Liver (tissue), 9 donors: Measurements from ENCODE around the gene ARID5B. TPM values are rescaled to one million over a fixed set of nuclear protein-coding genes. Genes with fewer than 3 reads are reported as not detected.

Experiments
- DNase-seq: peaks from one replicate; pipeline ENCODE4 v3.0.0-alpha.2; 2017; ENCODE audit warnings: low spot score
- H3K27ac ChIP-seq, 2 donors: one replicate each; pipeline ENCODE4 v1.7.0; 2013; ENCODE audit warnings: inconsistent platforms in 2 of 2, low read length in 2 of 2, control low read depth in 1 of 2, low read depth in 1 of 2, mild to moderate bottlenecking in 1 of 2
- H3K27me3 ChIP-seq, 4 donors: one replicate each; pipeline versions ENCODE4 v1.6.1 to v1.7.0; 2013; ENCODE audit warnings: low read length in 3 of 4, inconsistent platforms in 1 of 4, mild to moderate bottlenecking in 1 of 4, moderate library complexity in 1 of 4; ENCODE audit not compliant: control insufficient read depth in 4 of 4, insufficient read depth in 4 of 4
- H3K36me3 ChIP-seq, 4 donors: one replicate each; pipeline versions ENCODE4 v1.6.1 to v1.7.0; 2013; ENCODE audit warnings: low read length in 3 of 4, mild to moderate bottlenecking in 3 of 4, low read depth in 1 of 4, moderate library complexity in 1 of 4; ENCODE audit not compliant: control insufficient read depth in 4 of 4, insufficient read depth in 3 of 4
- H3K4me1 ChIP-seq, 4 donors: one replicate each; pipeline versions ENCODE4 v1.6.1 to v1.7.0; 2013; ENCODE audit warnings: low read length in 3 of 4, mild to moderate bottlenecking in 3 of 4, moderate library complexity in 1 of 4; ENCODE audit not compliant: control insufficient read depth in 4 of 4, insufficient read depth in 4 of 4
- H3K4me3 ChIP-seq, 3 donors: one replicate each; pipeline versions ENCODE4 v1.6.1 to v1.7.0; 2013; ENCODE audit warnings: low read length in 3 of 3, control low read depth in 1 of 3, low read depth in 1 of 3, mild to moderate bottlenecking in 1 of 3
- H3K9ac ChIP-seq, 2 donors: one replicate each; pipeline ENCODE4 v1.7.0; 2013; ENCODE audit warnings: low read length in 2 of 2, mild to moderate bottlenecking in 2 of 2, moderate library complexity in 2 of 2, control low read depth in 1 of 2, low read depth in 1 of 2
- H3K9me3 ChIP-seq, 4 donors: one replicate each; pipeline versions ENCODE4 v1.6.1 to v1.7.0; 2013; ENCODE audit warnings: low read length in 3 of 4; ENCODE audit not compliant: control insufficient read depth in 4 of 4
- ATF3 ChIP-seq: IDR thresholded peaks from 2 replicates; pipeline ENCODE4 v1.6.1; 2016; ENCODE audit warnings: antibody characterized with exemption
- EGR1 ChIP-seq, 2 donors: IDR thresholded peaks; 2 replicates each; pipeline ENCODE4 v1.6.1; 2016 to 2018; ENCODE audit warnings: antibody characterized with exemption in 2 of 2, low read depth in 2 of 2
- FOXA1 ChIP-seq: IDR thresholded peaks from 2 replicates; pipeline ENCODE4 v1.6.1; 2016; ENCODE audit warnings: antibody characterized with exemption
- FOXA2 ChIP-seq: IDR thresholded peaks from 2 replicates; pipeline ENCODE4 v1.6.1; 2016; ENCODE audit warnings: antibody characterized with exemption
- GABPA ChIP-seq, 2 donors: IDR thresholded peaks in 1 of 2; conservative IDR thresholded peaks in 1 of 2; 2 replicates each; pipeline ENCODE4 v1.6.1; 2016; ENCODE audit warnings: antibody characterized with exemption in 2 of 2, mild to moderate bottlenecking in 1 of 2, moderate library complexity in 1 of 2
- HNF4A ChIP-seq, 2 donors: conservative IDR thresholded peaks; 2 replicates each; pipeline ENCODE4 v1.6.1; 2016; ENCODE audit warnings: antibody characterized with exemption in 2 of 2, mild to moderate bottlenecking in 2 of 2
- HNF4G ChIP-seq: IDR thresholded peaks from 2 replicates; pipeline ENCODE4 v1.6.1; 2016; ENCODE audit warnings: antibody characterized with exemption
- JUND ChIP-seq, 2 donors: IDR thresholded peaks; 2 replicates each; pipeline ENCODE4 v1.6.1; 2016; ENCODE audit warnings: antibody characterized with exemption in 2 of 2
- RAD21 ChIP-seq, 2 donors: IDR thresholded peaks; 2 replicates each; pipeline ENCODE4 v1.6.1; 2016; ENCODE audit warnings: antibody characterized with exemption in 2 of 2, mild to moderate bottlenecking in 2 of 2
- REST ChIP-seq: IDR thresholded peaks from 2 replicates; pipeline ENCODE4 v1.6.1; 2016; ENCODE audit warnings: antibody characterized with exemption, mild to moderate bottlenecking
- RXRA ChIP-seq, 2 donors: IDR thresholded peaks; 2 replicates each; pipeline ENCODE4 v1.6.1; 2017 to 2018; ENCODE audit warnings: antibody characterized with exemption in 2 of 2, mild to moderate bottlenecking in 1 of 2
- SP1 ChIP-seq: IDR thresholded peaks from 2 replicates; pipeline ENCODE4 v1.6.1; 2018; ENCODE audit warnings: antibody characterized with exemption, mild to moderate bottlenecking
- TAF1 ChIP-seq: conservative IDR thresholded peaks from 2 replicates; pipeline ENCODE4 v1.6.1; 2016; ENCODE audit warnings: antibody characterized with exemption, mild to moderate bottlenecking
- YY1 ChIP-seq: IDR thresholded peaks from 2 replicates; pipeline ENCODE4 v1.6.1; 2016; ENCODE audit warnings: antibody characterized with exemption, mild to moderate bottlenecking
- ZBTB33 ChIP-seq: IDR thresholded peaks from 2 replicates; pipeline ENCODE4 v1.6.1; 2016; ENCODE audit warnings: antibody characterized with exemption
- WGBS: extraction: QIAGEN DNeasy Blood & Tissue Kit; methylation state at CpG from one replicate; pipeline ENCODE4 v1.1.7; 2013; 5-methylcytosine and 5-hydroxymethylcytosine counted together
- polyA plus RNA-seq, 2 donors: library from polyadenylated mRNA; stranded (reverse) in 1 of 2; unstranded in 1 of 2; fragments of 200-250 nt in 1 of 2; fragments of >200 nt in 1 of 2; fragmentation: Nextera tagmentation in 1 of 2; extraction: Ambion mirVana in 1 of 2; gene quantifications; one replicate each; pipeline versions ENCODE4 v1.2.1 to v1.2.3, GENCODE V29; 2013 to 2015
- total RNA-seq, 2 donors: library from RNA; depleted of rRNA; stranded (reverse); fragments of >200 nt; gene quantifications; one replicate each; pipeline ENCODE4 v1.2.3, GENCODE V29; 2014
- donor health status: healthy.
- donor health status: healthy.
- donor health status: healthy.
- donor health status: healthy.
- donor health status: healthy.

The ARID5B gene
- total and polyA plus RNA-seq, 4 donors = 1.3 to 6.4 (median 5.2) TPM

- no peak for DNase-seq
Observed at GRCh38 chr10:61871487-61871886, 30.0 kb upstream of the ARID5B start.

GRCh38 chr10:61877887-61878739 is 23.4 kb upstream of the ARID5B start:
- H3K36me3 ChIP-seq = no peaks in the 10 kb centered on the region
- H3K27me3 ChIP-seq = no peaks in the 10 kb centered on the region
- H3K4me3 ChIP-seq = no peak overlapping the region
- no peak overlapping the region for H3K27ac ChIP-seq
- H3K4me1 ChIP-seq = peaks cover 0 to 2% (median 0%) of the 10 kb centered on the region in 4 donors
- H3K9me3 ChIP-seq = no peaks in the 10 kb centered on the region
- 88% methylated on average over 11 of the region's 11 CpGs for WGBS
- no peak for DNase-seq
- no peak overlapping the region for H3K9ac ChIP-seq
- TF ChIP-seq SP1 (no peak), EGR1 (IDR thresholded peaks at IDR 0.05; ENCODE audit: low read depth in 2 of 2) (no peak), ZBTB33 (no peak), RXRA (IDR thresholded peaks at IDR 0.05) (no peak), ATF3 (no peak), HNF4G (no peak), FOXA2 (no peak), GABPA (IDR thresholded peaks at IDR 0.05 in 1 of 2, conservative IDR thresholded peaks at IDR 0.05 in 1 of 2) (no peak)

More at GRCh38 chr10:61871487-61871886, 30.0 kb upstream of the ARID5B start:
- Histone ChIP-seq H3K27ac (no peak overlapping the region), H3K9me3 (no peaks in the 10 kb centered on the region), H3K36me3 (no peaks in the 10 kb centered on the region), H3K4me3 (no peak overlapping the region), H3K9ac (no peak overlapping the region), H3K4me1 (no peaks in the 10 kb centered on the region), H3K27me3 (no peaks in the 10 kb centered on the region)
- 95% methylated on average over 6 of the region's 6 CpGs for WGBS
- TF ChIP-seq SP1 (no peak), JUND (IDR thresholded peaks at IDR 0.05) (no peak), YY1 (no peak), HNF4A (conservative IDR thresholded peaks at IDR 0.05) (no peak), ATF3 (no peak), TAF1 (no peak), RAD21 (IDR thresholded peaks at IDR 0.05) (no peak), EGR1 (IDR thresholded peaks at IDR 0.05; ENCODE audit: low read depth in 2 of 2) (no peak), REST (no peak), FOXA1 (no peak), GABPA (IDR thresholded peaks at IDR 0.05 in 1 of 2, conservative IDR thresholded peaks at IDR 0.05 in 1 of 2) (no peak), HNF4G (no peak), ZBTB33 (no peak)
